Measurements from ENCODE around the gene ABCF2. TPM values are rescaled to one million over a fixed set of nuclear protein-coding genes. Genes with fewer than 3 reads are reported as not detected.

ABCF2 gene
- polyA plus RNA-seq, 3 donors, result 18.0 to 22.0 (median 21.1) TPM

DNA sequence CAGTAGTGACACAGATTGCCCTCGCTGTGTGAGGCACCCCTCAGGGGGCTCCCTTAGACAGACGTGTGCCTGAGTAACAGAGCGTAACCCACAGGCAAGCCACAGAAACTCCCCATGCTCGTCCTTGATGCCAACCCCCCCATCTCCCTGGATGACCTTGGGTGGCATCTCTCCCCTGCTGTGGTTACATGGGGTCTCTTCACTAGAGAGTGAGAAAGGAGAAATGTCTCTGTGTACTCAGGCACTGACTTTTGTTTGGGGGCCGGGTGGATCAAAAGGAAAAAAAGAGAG, 38.8 kb downstream of the ABCF2 start:
- H3K4me3 Mint-ChIP-seq, result no peak overlapping the region

DNA sequence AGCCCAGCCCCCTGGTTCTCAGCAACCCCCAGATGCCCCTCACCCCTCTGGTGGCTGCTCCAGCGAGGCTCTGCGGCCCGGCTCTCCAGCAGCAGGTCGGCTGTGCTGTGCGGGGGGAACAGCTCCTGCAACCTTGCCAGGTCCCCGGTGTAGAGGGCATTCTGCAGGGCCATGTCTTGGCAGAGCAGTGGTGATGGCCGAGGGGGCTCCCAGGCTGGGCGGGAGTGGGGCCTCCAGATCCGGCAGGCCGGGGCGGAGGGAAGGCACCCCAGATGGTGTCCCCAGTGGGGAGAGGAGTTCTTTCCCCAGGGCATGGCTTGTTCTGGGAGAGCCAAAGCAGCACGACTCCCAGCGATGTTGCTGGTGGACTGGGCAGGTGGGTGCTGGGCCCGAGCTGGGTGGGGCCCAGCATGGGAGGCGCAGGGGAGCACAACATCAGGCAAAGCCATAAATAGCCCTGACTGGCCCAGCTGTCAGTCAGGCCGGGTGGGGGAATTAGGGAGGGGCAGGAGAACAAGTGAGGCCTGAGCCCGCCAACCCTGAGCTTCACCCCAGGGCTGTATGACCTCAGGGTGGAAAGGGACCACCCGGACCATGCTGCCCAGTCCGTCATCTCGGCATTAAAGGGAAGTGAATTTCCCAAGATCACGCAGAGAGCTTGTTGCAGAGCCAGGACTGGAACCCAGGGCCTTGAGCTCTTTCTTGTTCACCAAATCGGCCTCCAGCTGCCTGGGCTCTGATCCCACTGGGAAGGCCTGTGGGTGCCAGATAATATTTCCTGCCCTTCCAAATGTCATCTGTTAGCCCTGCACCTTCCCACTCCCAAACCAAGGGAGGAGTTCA, 39.4 kb downstream of the ABCF2 start:
- H3K27me3 ChIP-seq (ENCODE audit: control insufficient read depth in 2 of 2, insufficient read depth in 2 of 2, low read length in 2 of 2), result no peaks in the 10 kb centered on the region
- WGBS (ENCODE audit: insufficient coverage), result 91% methylated on average over 22 of the region's 22 CpGs
- H3K27ac ChIP-seq (ENCODE audit: low read depth in 1 of 2, low read length in 2 of 2), result no peak overlapping the region
- no peak overlapping the region for H2AFZ ChIP-seq (ENCODE audit: insufficient read depth, low read depth, low read length, poor library complexity, severe bottlenecking)
- TF ChIP-seq, protein P1, sequence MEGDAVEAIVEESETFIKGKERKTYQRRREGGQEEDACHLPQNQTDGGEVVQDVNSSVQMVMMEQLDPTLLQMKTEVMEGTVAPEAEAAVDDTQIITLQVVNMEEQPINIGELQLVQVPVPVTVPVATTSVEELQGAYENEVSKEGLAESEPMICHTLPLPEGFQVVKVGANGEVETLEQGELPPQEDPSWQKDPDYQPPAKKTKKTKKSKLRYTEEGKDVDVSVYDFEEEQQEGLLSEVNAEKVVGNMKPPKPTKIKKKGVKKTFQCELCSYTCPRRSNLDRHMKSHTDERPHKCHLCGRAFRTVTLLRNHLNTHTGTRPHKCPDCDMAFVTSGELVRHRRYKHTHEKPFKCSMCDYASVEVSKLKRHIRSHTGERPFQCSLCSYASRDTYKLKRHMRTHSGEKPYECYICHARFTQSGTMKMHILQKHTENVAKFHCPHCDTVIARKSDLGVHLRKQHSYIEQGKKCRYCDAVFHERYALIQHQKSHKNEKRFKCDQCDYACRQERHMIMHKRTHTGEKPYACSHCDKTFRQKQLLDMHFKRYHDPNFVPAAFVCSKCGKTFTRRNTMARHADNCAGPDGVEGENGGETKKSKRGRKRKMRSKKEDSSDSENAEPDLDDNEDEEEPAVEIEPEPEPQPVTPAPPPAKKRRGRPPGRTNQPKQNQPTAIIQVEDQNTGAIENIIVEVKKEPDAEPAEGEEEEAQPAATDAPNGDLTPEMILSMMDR (IDR thresholded peaks at IDR 0.05), result no peak
- H3K4me2 ChIP-seq (replicated peaks; ENCODE audit: extremely low read depth, low read length, poor library complexity, severe bottlenecking), result no peak overlapping the region
- H3K9ac ChIP-seq (ENCODE audit: insufficient read depth, low read length, poor library complexity, severe bottlenecking), result no peak overlapping the region
- Mint-ChIP-seq H3K4me1 (no peaks in the 10 kb centered on the region), H3K9me3 (peaks cover 0 to 1% (median 0%) of the 10 kb centered on the region in 7 donors), H3K4me3 (no peak overlapping the region), H3K27me3 (ENCODE audit: low read depth in 3 of 3) (peaks cover 3 to 12% (median 10%) of the 10 kb centered on the region in 3 donors), H3K27ac (no peak overlapping the region), H3K36me3 (no peaks in the 10 kb centered on the region)
- no peaks in the 10 kb centered on the region for H4K20me1 ChIP-seq (ENCODE audit: insufficient read depth, low read length)
- H3K4me3 ChIP-seq (replicated peaks in 1 of 3; ENCODE audit: low read depth in 2 of 3, low read length in 3 of 3), result no peak overlapping the region
- H3K79me2 ChIP-seq (ENCODE audit: insufficient read depth, low read length), result no peaks in the 10 kb centered on the region
- H3K4me1 ChIP-seq (ENCODE audit: control insufficient read depth in 1 of 2, insufficient read depth in 2 of 2, low read length in 2 of 2), result no peaks in the 10 kb centered on the region
- no peaks in the 10 kb centered on the region for H3K36me3 ChIP-seq (replicated peaks in 1 of 2; ENCODE audit: control insufficient read depth in 1 of 2, insufficient read depth in 2 of 2, low read length in 2 of 2)
- no peak for DNase-seq
- intact Hi-C loops (cut with micrococcal nuclease), result no loop called here
- H3K9me3 ChIP-seq (replicated peaks in 1 of 2; ENCODE audit: control insufficient read depth in 1 of 2, insufficient read depth in 1 of 2, low read length in 2 of 2), result no peaks in the 10 kb centered on the region

More for the DNA sequence above, 38.8 kb downstream of the ABCF2 start:
- H4K20me1 ChIP-seq (ENCODE audit: insufficient read depth, low read length), result no peaks in the 10 kb centered on the region
- no peaks in the 10 kb centered on the region for H3K36me3 ChIP-seq (replicated peaks in 1 of 2; ENCODE audit: control insufficient read depth in 1 of 2, insufficient read depth in 2 of 2, low read length in 2 of 2)
- Mint-ChIP-seq H3K27ac (no peak overlapping the region), H3K36me3 (no peaks in the 10 kb centered on the region), H3K9me3 (peaks cover 0 to 1% (median 0%) of the 10 kb centered on the region in 7 donors), H3K27me3 (ENCODE audit: low read depth in 3 of 3) (peaks cover 3 to 12% (median 10%) of the 10 kb centered on the region in 3 donors), H3K4me1 (no peaks in the 10 kb centered on the region)
- no peaks in the 10 kb centered on the region for H3K79me2 ChIP-seq (ENCODE audit: insufficient read depth, low read length)
- intact Hi-C loops (cut with micrococcal nuclease), result no loop called here
- no peak overlapping the region for H3K9ac ChIP-seq (ENCODE audit: insufficient read depth, low read length, poor library complexity, severe bottlenecking)
- H3K27ac ChIP-seq (ENCODE audit: low read depth in 1 of 2, low read length in 2 of 2), result no peak overlapping the region
- no peaks in the 10 kb centered on the region for H3K9me3 ChIP-seq (replicated peaks in 1 of 2; ENCODE audit: control insufficient read depth in 1 of 2, insufficient read depth in 1 of 2, low read length in 2 of 2)
- H3K4me2 ChIP-seq (replicated peaks; ENCODE audit: extremely low read depth, low read length, poor library complexity, severe bottlenecking), result no peak overlapping the region
- no peak overlapping the region for H3K4me3 ChIP-seq (replicated peaks in 1 of 3; ENCODE audit: low read depth in 2 of 3, low read length in 3 of 3)
- TF ChIP-seq, protein P1 (IDR thresholded peaks at IDR 0.05), result no peak
- H3K27me3 ChIP-seq (ENCODE audit: control insufficient read depth in 2 of 2, insufficient read depth in 2 of 2, low read length in 2 of 2), result no peaks in the 10 kb centered on the region
- no peak overlapping the region for H2AFZ ChIP-seq (ENCODE audit: insufficient read depth, low read depth, low read length, poor library complexity, severe bottlenecking)
- WGBS (ENCODE audit: insufficient coverage), result 63% methylated on average over 1 of the region's 5 CpGs
- H3K4me1 ChIP-seq (ENCODE audit: control insufficient read depth in 1 of 2, insufficient read depth in 2 of 2, low read length in 2 of 2), result no peaks in the 10 kb centered on the region
- DNase-seq, result no peak

Data from CD14-positive monocyte (primary cell).